ENCODE data around the gene SLC39A7. TPM values are rescaled to one million over a fixed set of nuclear protein-coding genes. Genes with fewer than 3 reads are reported as not detected.

SLC39A7 gene
- total and polyA plus RNA-seq, 2 of the 13 experiments (the other 11 are each of a cell fraction or from before 2014, with no cell fraction given) = 142 to 229 TPM

GRCh38 chr6:33198159-33198852 is 2.4 kb upstream of the SLC39A7 start (continued):
- TF ChIP-seq ZNF687 (CRISPR knock-in tag; IDR thresholded peaks at IDR 0.05) = peak; percentile 57; the same call in 1 of the 2 replicates
- peak; percentile 74; the same call in 1 of the 2 replicates for TF ChIP-seq ZNF580 (CRISPR knock-in tag; IDR thresholded peaks at IDR 0.05; ENCODE audit: borderline replicate concordance, low read depth)
- TF ChIP-seq SIX4 (CRISPR knock-in tag; IDR thresholded peaks at IDR 0.05) = peak; percentile 77
- peak; percentile 84 for TF ChIP-seq ZNF639 (CRISPR knock-in tag; conservative IDR thresholded peaks at IDR 0.05)
- peak; percentile 78 for TF ChIP-seq ZNF772 (CRISPR knock-in tag; IDR thresholded peaks at IDR 0.05)
- peak; percentile 73 for TF ChIP-seq SOX13 (IDR thresholded peaks at IDR 0.05)
- TF ChIP-seq SOX13 (CRISPR knock-in tag; conservative IDR thresholded peaks at IDR 0.05 in 1 of 2, IDR thresholded peaks at IDR 0.05 in 1 of 2) = peak in 1 of 2 experiments; percentile 86; a peak in 2 of 4 replicates
- no peak for TF ChIP-seq GTF3A (CRISPR knock-in tag; conservative IDR thresholded peaks at IDR 0.05)
- peak; percentile 86; the same call in 1 of the 2 replicates for TF ChIP-seq CREM (IDR thresholded peaks at IDR 0.05)
- no peak for TF ChIP-seq CREM (CRISPR knock-in tag; IDR thresholded peaks at IDR 0.05)
- peak; percentile 71; the same call in 1 of the 2 replicates for TF ChIP-seq ZBTB33 (CRISPR knock-in tag; IDR thresholded peaks at IDR 0.05)
- TF ChIP-seq ATF4 (CRISPR knock-in tag; IDR thresholded peaks at IDR 0.05) = peak in 1 of 2 experiments; percentile 86; a peak in 2 of 4 replicates
- TF ChIP-seq HNF4A (CRISPR knock-in tag; IDR thresholded peaks at IDR 0.05) = peak; percentile 97
- peak; percentile 69; the same call in 1 of the 2 replicates for TF ChIP-seq RFXAP (CRISPR knock-in tag; IDR thresholded peaks at IDR 0.05; ENCODE audit: borderline replicate concordance)
- peak; percentile 98 for TF ChIP-seq PPARG (CRISPR knock-in tag; conservative IDR thresholded peaks at IDR 0.05)
- TF ChIP-seq YEATS4 (CRISPR knock-in tag; IDR thresholded peaks at IDR 0.05; ENCODE audit: borderline replicate concordance) = peak; percentile 77; the same call in 1 of the 2 replicates
- 0 out of 2 replicates have a peak, but pooled peaks have one; percentile 42 for TF ChIP-seq ZBTB26 (CRISPR knock-in tag; IDR thresholded peaks at IDR 0.05; ENCODE audit: borderline replicate concordance)
